MM.1S (cell line): ENCODE results near the gene FRY.

Experiments used
- DNase-seq: peaks from one replicate; pipeline ENCODE4 v3.0.0-alpha.2; 2015
- H2AFZ ChIP-seq: fragments of 300-600 bp; sonication (generic); 2 replicates; pipeline ENCODE4 v1.6.0; 2016; ENCODE audit warnings: antibody characterized with exemption, low read length
- H3F3A ChIP-seq: fragments of 300-600 bp; sonication (generic); 2 replicates; pipeline ENCODE4 v1.6.1; 2016; ENCODE audit warnings: mild to moderate bottlenecking, antibody characterized with exemption, low read length, moderate library complexity, mixed read lengths; ENCODE audit not compliant: insufficient read depth
- H3K27ac ChIP-seq: fragments of 300-600 bp; sonication (generic); 2 replicates; pipeline ENCODE4 v1.5.1; 2016; ENCODE audit warnings: mild to moderate bottlenecking, low read length
- H3K27me3 ChIP-seq: fragments of 300-600 bp; sonication (generic); replicated peaks from 2 replicates; pipeline ENCODE4 v1.6.0; 2016; ENCODE audit warnings: low read length; ENCODE audit not compliant: insufficient read depth
- H3K36me3 ChIP-seq: fragments of 300-600 bp; sonication (generic); replicated peaks from 2 replicates; pipeline ENCODE4 v1.6.1; 2016; ENCODE audit warnings: mild to moderate bottlenecking, low read length, mixed read lengths; ENCODE audit not compliant: insufficient read depth
- H3K4me1 ChIP-seq: fragments of 300-600 bp; sonication (generic); 2 replicates; pipeline ENCODE4 v1.6.1; 2016; ENCODE audit warnings: low read length, mixed read lengths
- H3K4me2 ChIP-seq: fragments of 300-600 bp; sonication (generic); 2 replicates; pipeline ENCODE4 v1.6.0; 2016; ENCODE audit warnings: low read depth, low read length
- H3K4me3 ChIP-seq: fragments of 300-600 bp; sonication (generic); 2 replicates; pipeline ENCODE4 v1.5.1; 2016; ENCODE audit warnings: low read length, mixed read lengths
- H3K79me2 ChIP-seq: fragments of 300-600 bp; sonication (generic); 2 replicates; pipeline ENCODE4 v1.6.1; 2016; ENCODE audit warnings: mixed run types, low read length, mixed read lengths
- H3K9ac ChIP-seq: fragments of 300-600 bp; sonication (generic); 2 replicates; pipeline ENCODE4 v1.6.1; 2016; ENCODE audit warnings: low read length, mixed read lengths
- H3K9me2 ChIP-seq: fragments of 300-600 bp; sonication (generic); replicated peaks from 2 replicates; pipeline ENCODE4 v1.6.1; 2016; ENCODE audit warnings: mild to moderate bottlenecking, low read length, mixed read lengths; ENCODE audit not compliant: insufficient read depth
- H3K9me3 ChIP-seq: fragments of 300-600 bp; sonication (generic); replicated peaks from 2 replicates; pipeline ENCODE4 v1.6.1; 2016; ENCODE audit warnings: mild to moderate bottlenecking, low read length, mixed read lengths; ENCODE audit not compliant: insufficient read depth
- H4K20me1 ChIP-seq: fragments of 300-600 bp; sonication (generic); 2 replicates; pipeline ENCODE4 v1.6.1; 2016; ENCODE audit warnings: mild to moderate bottlenecking, low read length, moderate library complexity, mixed read lengths; ENCODE audit not compliant: insufficient read depth
- CTCF ChIP-seq: fragments of 300-600 bp; sonication (generic); IDR thresholded peaks from 2 replicates; pipeline ENCODE4 v1.5.1; 2016; ENCODE audit warnings: antibody characterized with exemption, low read length, mixed read lengths
- EZH2 ChIP-seq: fragments of 300-600 bp; sonication (generic); optimal IDR thresholded peaks from 2 replicates; pipeline ENCODE3; 2017; ENCODE audit warnings: low read depth, mild to moderate bottlenecking, antibody characterized with exemption, low read length, mixed read lengths
- EZH2phosphoT487 ChIP-seq: fragments of 300-600 bp; sonication (generic); IDR thresholded peaks from 2 replicates; pipeline ENCODE4 v1.6.1; 2018; ENCODE audit warnings: antibody characterized with exemption, low read length

The FRY gene

GRCh38 chr13:32285633-32285965 lies 254.0 kb downstream of the FRY start:
- Histone ChIP-seq H3K9ac (no peak overlapping the region), H3K4me3 (no peak overlapping the region), H3K9me2 (no peaks in the 10 kb centered on the region), H3K27me3 (no peaks in the 10 kb centered on the region), H3K36me3 (no peaks in the 10 kb centered on the region), H3K4me1 (no peaks in the 10 kb centered on the region), H3K27ac (no peak overlapping the region), H3K9me3 (no peaks in the 10 kb centered on the region), H3F3A (no peaks in the 10 kb centered on the region), H4K20me1 (no peaks in the 10 kb centered on the region), H3K79me2 (no peaks in the 10 kb centered on the region), H3K4me2 (no peak overlapping the region), H2AFZ (no peak overlapping the region)
- no peak for DNase-seq
- no peak for TF ChIP-seq EZH2
- TF ChIP-seq EZH2phosphoT487 = no peak
- no peak for TF ChIP-seq CTCF

DNA sequence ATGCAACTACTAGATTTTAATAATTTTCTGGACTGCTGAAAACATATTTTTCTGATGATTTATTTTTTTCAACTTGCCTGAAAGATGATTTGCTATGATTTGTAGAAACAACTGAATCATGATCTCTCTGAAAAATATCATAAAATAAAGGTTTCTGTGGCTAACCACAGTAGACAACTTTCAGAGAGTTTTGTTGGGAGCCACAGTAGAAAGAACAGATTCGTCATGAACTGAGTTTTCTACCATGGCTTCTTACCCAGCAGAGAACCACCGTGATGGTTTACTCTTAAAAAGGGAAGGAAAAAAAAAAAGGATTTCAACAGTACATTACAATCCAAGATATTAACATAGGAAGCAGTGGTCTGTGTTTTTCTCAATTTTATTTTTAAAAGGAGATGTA lies 265.6 kb downstream of the FRY start:
- TF ChIP-seq EZH2phosphoT487 (no peak), EZH2 (no peak), CTCF (no peak)
- Histone ChIP-seq H3K79me2 (no peaks in the 10 kb centered on the region), H2AFZ (no peak overlapping the region), H3K27ac (no peak overlapping the region), H3K36me3 (no peaks in the 10 kb centered on the region), H3K4me1 (no peaks in the 10 kb centered on the region), H3K27me3 (no peaks in the 10 kb centered on the region), H3K4me2 (no peak overlapping the region), H3K9me3 (no peaks in the 10 kb centered on the region), H3K9ac (no peak overlapping the region), H4K20me1 (no peaks in the 10 kb centered on the region), H3K9me2 (no peaks in the 10 kb centered on the region), H3K4me3 (no peak overlapping the region), H3F3A (no peaks in the 10 kb centered on the region)
- DNase-seq = peak; percentile 22

DNA sequence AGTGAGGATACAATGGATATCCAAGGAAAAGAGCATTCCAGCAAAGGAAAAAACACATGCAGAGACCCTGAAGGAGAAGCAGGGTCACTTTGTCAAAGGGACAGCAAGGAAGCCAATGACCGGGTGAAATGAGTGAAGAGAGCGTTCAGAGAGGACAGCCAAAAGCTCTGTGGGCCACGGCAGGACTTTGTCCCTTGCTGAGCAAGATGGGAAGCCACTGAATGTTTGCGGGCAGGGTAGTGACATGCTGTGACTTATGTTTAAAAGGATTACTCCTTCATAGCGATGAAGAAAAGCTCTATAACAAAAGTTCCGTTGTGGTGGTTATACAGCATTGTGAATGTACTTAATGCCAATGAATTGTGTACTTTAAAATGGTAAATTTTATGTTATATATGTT lies 267.1 kb downstream of the FRY start:
- H3K27me3 ChIP-seq = no peaks in the 10 kb centered on the region
- DNase-seq = no peak
- H3K4me3 ChIP-seq = no peak overlapping the region
- H3K4me2 ChIP-seq = no peak overlapping the region
- H3K9ac ChIP-seq = no peak overlapping the region
- H4K20me1 ChIP-seq = no peaks in the 10 kb centered on the region
- no peaks in the 10 kb centered on the region for H3K9me2 ChIP-seq
- H3K4me1 ChIP-seq = no peaks in the 10 kb centered on the region
- H2AFZ ChIP-seq = no peak overlapping the region
- H3K9me3 ChIP-seq = no peaks in the 10 kb centered on the region
- no peak overlapping the region for H3K27ac ChIP-seq
- H3K79me2 ChIP-seq = no peaks in the 10 kb centered on the region
- H3K36me3 ChIP-seq = no peaks in the 10 kb centered on the region
- H3F3A ChIP-seq = no peaks in the 10 kb centered on the region
- TF ChIP-seq CTCF (no peak), EZH2phosphoT487 (no peak), EZH2 (no peak)
